ENCODE measurements around the gene URB1.
"Not testable (repeated sequence)": the region's sequence is repeated elsewhere in the genome, so short reads cannot be mapped to it uniquely, and the experiment has no call there.

The URB1 gene

GRCh38 chr21:32317726-32318125 lies 75.1 kb downstream of the URB1 start:
- no peak for DNase-seq

GRCh38 chr21:32316361-32317215 lies 76.2 kb downstream of the URB1 start:
- no peak for DNase-seq

- no peak for DNase-seq
These were observed 77.1 kb downstream of the URB1 start for GRCh38 chr21:32315511-32316281.

GRCh38 chr21:32314806-32315205 lies 78.0 kb downstream of the URB1 start:
- no peak for DNase-seq

- no peak for DNase-seq
These were observed 79.8 kb downstream of the URB1 start for GRCh38 chr21:32312976-32313375.

GRCh38 chr21:32312326-32312725 lies 80.5 kb downstream of the URB1 start:
- no peak for DNase-seq

- DNase-seq, result no peak
These were observed 81.2 kb downstream of the URB1 start for GRCh38 chr21:32311621-32312020.

- DNase-seq, result not testable (repeated sequence)
These were observed 81.8 kb downstream of the URB1 start for GRCh38 chr21:32310976-32311375.

- DNase-seq, result no peak
These were observed 82.8 kb downstream of the URB1 start for GRCh38 chr21:32309906-32310460.

GRCh38 chr21:32308696-32309095 lies 84.1 kb downstream of the URB1 start:
- DNase-seq, result no peak

- DNase-seq, result no peak
These were observed 85.1 kb downstream of the URB1 start for GRCh38 chr21:32307706-32308105.

- no peak for DNase-seq
These were observed 86.6 kb downstream of the URB1 start for GRCh38 chr21:32306021-32306780.

- DNase-seq, result no peak
These were observed 87.8 kb downstream of the URB1 start for GRCh38 chr21:32304998-32305397.

GRCh38 chr21:32303385-32303784 lies 89.4 kb downstream of the URB1 start:
- no peak for DNase-seq

- DNase-seq, result no peak
These were observed 90.3 kb downstream of the URB1 start for GRCh38 chr21:32302560-32302959.

- no peak for DNase-seq
These were observed 91.2 kb downstream of the URB1 start for GRCh38 chr21:32301596-32301995.

GRCh38 chr21:32300117-32300681 lies 92.6 kb downstream of the URB1 start:
- no peak for DNase-seq

GRCh38 chr21:32299695-32300094 lies 93.1 kb downstream of the URB1 start:
- no peak for DNase-seq

GRCh38 chr21:32298658-32299081 lies 94.1 kb downstream of the URB1 start, which contains the start of gene MRAP:
TSS of gene MRAP (plus strand) at chr21:32298855. CDS start at chr21:32298972, 117 bp downstream.
- no peak for DNase-seq

GRCh38 chr21:32298148-32298559 lies 94.7 kb downstream of the URB1 start:
- DNase-seq, result no peak

- no peak for DNase-seq
These were observed 95.4 kb downstream of the URB1 start for GRCh38 chr21:32297449-32297848.

GRCh38 chr21:32285476-32285875 lies 107.3 kb downstream of the URB1 start:
- DNase-seq, result no peak

GRCh38 chr21:32282992-32283391 lies 109.8 kb downstream of the URB1 start:
- no peak for DNase-seq

Data from activated CD4-positive, CD25-positive, alpha-beta regulatory T cell (primary cell).